C4-2B (cell line): ENCODE results near the gene SOCS1.

Experiments used
- CTCF ChIP-seq: fragments of 450-650 bp; conservative IDR thresholded peaks from 2 replicates; pipeline ENCODE4 v1.5.1; 2017; ENCODE audit warnings: mild to moderate bottlenecking
- ZFX ChIP-seq: fragments of 450-650 bp; IDR thresholded peaks from 2 replicates; pipeline ENCODE4 v1.6.1; 2017

- TF ChIP-seq CTCF (no peak), ZFX (no peak)
Observed at GRCh38 chr16:11252482-11252931, 3.5 kb downstream of the SOCS1 start.
